K562 (cell line): ENCODE measurements around the gene RFNG. TPM values are rescaled to one million over a fixed set of nuclear protein-coding genes. Genes with fewer than 3 reads are reported as not detected.

Source experiments
- ATAC-seq: fragments of 200-7000 bp; cut with Tn5 transposase; 3 replicates; pipeline ENCODE4 v1.9.1; 2020; ENCODE audit warnings: moderate library complexity
- BruUV-seq: library from RNA; stranded (reverse); fragments of 400-500 nt; replicated peaks from 2 replicates; lab custom pipeline; 2021; lab: Mats Ljungman, UMichigan
- CTCF ChIA-PET: fragments of 300-600 bp; formaldehyde crosslinking; extraction: SDS; loops from one replicate; lab custom pipeline; 2021; ENCODE audit warnings: low intra/inter-chr PET ratio; lab: Yijun Ruan, JAX
- POLR2A ChIA-PET: fragments of 300-600, 350-650 bp; sonication (Branson Sonifier 250); formaldehyde crosslinking; extraction: SDS; loops from one replicate; lab custom pipeline; 2021; ENCODE audit warnings: antibody characterized with exemption, inconsistent platforms; lab: Yijun Ruan, JAX
- DNase-seq, 4 experiments: peaks; one replicate each; pipeline versions ENCODE4 v3.0.0 to v3.0.0-alpha.2; 2011 to 2018; ENCODE audit warnings: low spot score in 3 of 4, mixed read lengths in 3 of 4; ENCODE audit errors: extremely low read depth in 1 of 4
- FAIRE-seq: peaks from 2 replicates; lab custom pipeline; 2011; peaks lifted over from hg19 to GRCh38; lab: Jason Lieb, UNC
- H2AFZ ChIP-seq: 2 replicates; pipeline ENCODE4 v1.6.0; 2011; ENCODE audit warnings: low read depth, low read length, control low read depth, inconsistent platforms
- H3K27ac ChIP-seq: fragments of 200-600 bp; 3 replicates; pipeline ENCODE4 v1.8.0; 2011; ENCODE audit warnings: low read depth, mild to moderate bottlenecking, control low read depth, inconsistent platforms, low read length, moderate library complexity, mixed read lengths; ENCODE audit errors: extremely low read depth
- H3K27me3 ChIP-seq, 2 experiments: fragments of 300-600 bp in 1 of 2; 2 replicates in 1 of 2; 3 replicates in 1 of 2; pipeline versions ENCODE4 v1.6.0 to v1.8.0; 2011; ENCODE audit warnings: inconsistent platforms in 2 of 2, low read length in 2 of 2, mild to moderate bottlenecking in 1 of 2, mixed read lengths in 1 of 2, moderate library complexity in 1 of 2; ENCODE audit not compliant: control insufficient read depth in 2 of 2, insufficient read depth in 2 of 2
- H3K36me3 ChIP-seq: fragments of 300-600 bp; 3 replicates; pipeline ENCODE4 v1.8.0; 2011; ENCODE audit warnings: mild to moderate bottlenecking, low read length, inconsistent platforms; ENCODE audit not compliant: control insufficient read depth, insufficient read depth
- H3K4me1 ChIP-seq, 2 experiments: fragments of 200-600 bp in 1 of 2; replicated peaks in 1 of 2; 2 replicates in 1 of 2; 3 replicates in 1 of 2; pipeline versions ENCODE4 v1.5.1 to v1.8.0; 2011; ENCODE audit warnings: inconsistent platforms in 2 of 2, low read length in 2 of 2, mild to moderate bottlenecking in 1 of 2, mixed read lengths in 1 of 2, moderate library complexity in 1 of 2; ENCODE audit not compliant: control insufficient read depth in 2 of 2, insufficient read depth in 2 of 2
- H3K4me2 ChIP-seq: 2 replicates; pipeline ENCODE4 v1.6.1; 2011; ENCODE audit warnings: low read length, control low read depth, inconsistent platforms, mixed read lengths; ENCODE audit not compliant: insufficient read depth
- H3K4me3 ChIP-seq: fragments of 200-600 bp; sonication (generic), shearing (Covaris generic); 2 replicates; pipeline ENCODE4 v1.5.1; 2016; ENCODE audit warnings: control low read depth, inconsistent platforms
- H3K79me2 ChIP-seq: fragments of 200-600 bp; 3 replicates; pipeline ENCODE4 v1.8.0; 2011; ENCODE audit warnings: low read length, inconsistent platforms; ENCODE audit not compliant: control insufficient read depth, insufficient read depth
- H3K9ac ChIP-seq, 2 experiments: 2 replicates each; pipeline versions ENCODE4 v1.6.0 to v1.6.1; 2011; ENCODE audit warnings: low read depth in 2 of 2, low read length in 2 of 2, control low read depth in 1 of 2, inconsistent platforms in 1 of 2, mild to moderate bottlenecking in 1 of 2, mixed read lengths in 1 of 2; ENCODE audit not compliant: insufficient read depth in 1 of 2
- H3K9me1 ChIP-seq: one replicate; pipeline ENCODE4 v1.6.0; 2011; ENCODE audit warnings: inconsistent platforms, mild to moderate bottlenecking, low read length, moderate library complexity; ENCODE audit not compliant: control insufficient read depth, insufficient read depth
- H3K9me3 ChIP-seq: replicated peaks from 2 replicates; pipeline ENCODE4 v1.5.1; 2011; ENCODE audit warnings: low read depth, low read length, inconsistent platforms; ENCODE audit not compliant: control insufficient read depth, insufficient read depth
- H4K20me1 ChIP-seq: replicated peaks from 2 replicates; pipeline ENCODE4 v1.6.1; 2011; ENCODE audit warnings: low read length, inconsistent platforms, mixed read lengths; ENCODE audit not compliant: control insufficient read depth, insufficient read depth
- CREM ChIP-seq: IDR thresholded peaks from 2 replicates; pipeline ENCODE4 v1.6.1; 2014; ENCODE audit warnings: antibody characterized with exemption, low read depth
- HDAC2 ChIP-seq: fragments of 450-650 bp; IDR thresholded peaks from 2 replicates; pipeline ENCODE4 v1.6.1; 2016; ENCODE audit warnings: mild to moderate bottlenecking
- MCM7 ChIP-seq, 2 experiments: fragments of 450-650 bp; IDR thresholded peaks; 2 replicates each; pipeline ENCODE4 v1.6.1; 2016 to 2018
- POLR2A ChIP-seq: fragments of 450-650 bp; conservative IDR thresholded peaks from 2 replicates; pipeline ENCODE4 v1.6.1; 2016
- POLR2G ChIP-seq: fragments of 200-400 bp; formaldehyde crosslinking; IDR thresholded peaks from 2 replicates; pipeline ENCODE4 v1.6.1; 2017; ENCODE audit warnings: low read depth, mild to moderate bottlenecking, antibody characterized with exemption, low read length, moderate library complexity
- PRDM10 ChIP-seq: fragments of 450-650 bp; IDR thresholded peaks from 2 replicates; pipeline ENCODE4 v1.6.1; 2018; ENCODE audit not compliant: partially characterized antibody
- RBFOX2 ChIP-seq: fragments of 200-400 bp; formaldehyde crosslinking; IDR thresholded peaks from 2 replicates; pipeline ENCODE4 v1.6.1; 2017; ENCODE audit warnings: low read depth, mild to moderate bottlenecking, low read length, moderate library complexity
- RNF2 ChIP-seq: sonication (generic); IDR thresholded peaks from 2 replicates; pipeline ENCODE4 v1.6.1; 2016
- UBTF ChIP-seq, 2 experiments: IDR thresholded peaks; 2 replicates each; pipeline ENCODE4 v1.6.1; 2012; ENCODE audit warnings: improper control_type of control experiment in 2 of 2, low read depth in 2 of 2, low read length in 2 of 2, borderline replicate concordance in 1 of 2
- ZNF274 ChIP-seq: IDR thresholded peaks from 2 replicates; pipeline ENCODE4 v1.6.1; 2011; ENCODE audit warnings: low read depth, mild to moderate bottlenecking, low read length, moderate library complexity, borderline replicate concordance
- ZNF408 ChIP-seq: fragments of 250-450 bp; sonication (Bioruptor Pico); IDR thresholded peaks from 2 replicates; pipeline ENCODE4 v1.4.0; 2020; ENCODE audit warnings: low read depth, mild to moderate bottlenecking, moderate library complexity
- ZNF444 ChIP-seq: fragments of 250-450 bp; sonication (Bioruptor Pico); IDR thresholded peaks from 2 replicates; pipeline ENCODE4 v1.4.0; 2020; ENCODE audit warnings: mild to moderate bottlenecking, moderate library complexity
- ZNF445 ChIP-seq: fragments of 250-450 bp; sonication (Bioruptor Pico); IDR thresholded peaks from 2 replicates; pipeline ENCODE4 v1.4.0; 2020; ENCODE audit warnings: low read depth, mild to moderate bottlenecking, moderate library complexity
- ZNF57 ChIP-seq: fragments of 450-650 bp; formaldehyde crosslinking; IDR thresholded peaks from 2 replicates; pipeline ENCODE4 v1.4.0; 2020; ENCODE audit warnings: mild to moderate bottlenecking, moderate library complexity
- WGBS: fragments of 100-300 bp; shearing (Covaris generic); methylation state at CpG from one replicate; pipeline ENCODE4 v1.1.6; 2016; ENCODE audit warnings: low coverage, mixed read lengths; ENCODE audit not compliant: insufficient coverage; ENCODE audit errors: missing lambda C conversion rate; 5-methylcytosine and 5-hydroxymethylcytosine counted together
- in situ Hi-C: fragments of 300-500 bp; cut with MboI; formaldehyde crosslinking; loops from 4 replicates; pipeline ENCODE4 v1.15.0; 2018; ENCODE audit warnings: inconsistent platforms, mixed read lengths
- intact Hi-C: fragments of 100-400 bp; cut with micrococcal nuclease; formaldehyde crosslinking; loops from 2 replicates; pipeline ENCODE4 v1.14.2; 2022
- polyA plus RNA-seq, 8 experiments: library from polyadenylated mRNA; depleted of rRNA in 4 of 8; stranded (reverse) in 5 of 8; unstranded in 3 of 8; fragments of >200 nt; fragmentation: Nextera tagmentation in 2 of 8; fragmentation: Illumina TruSeq in 1 of 8; extraction: Ambion mirVana in 2 of 8; extraction: Trizol in 1 of 8; gene quantifications; 2 replicates each; pipeline versions ENCODE4 v1.2.1 to v1.2.3, GENCODE V29; 2011 to 2014; ENCODE audit warnings: inconsistent platforms in 1 of 8, missing spikeins in 1 of 8
- total RNA-seq, 7 experiments: library from RNA; depleted of rRNA in 6 of 7; stranded (reverse); fragments of >200 nt in 6 of 7; fragmentation: Illumina TruSeq in 2 of 7; extraction: Trizol in 2 of 7; gene quantifications; 2 replicates each; pipeline versions ENCODE4 v1.2.1 to v1.2.3, GENCODE V29; 2011 to 2021; ENCODE audit warnings: low replicate concordance in 1 of 7

The RFNG gene
- total and polyA plus RNA-seq, 9 of the 15 experiments (the other 6 are each of a cell fraction or from before 2014, with no cell fraction given) = 0.32 to 32.8 (median 9.5) TPM

- H3K27ac ChIP-seq = no peak overlapping the region
- no peaks in the 10 kb centered on the region for H3K9me3 ChIP-seq
- no peak for TF ChIP-seq RNF2
- no peak for TF ChIP-seq ZNF445 (CRISPR knock-in tag)
- no peak for TF ChIP-seq HDAC2
- no peak for TF ChIP-seq ZNF444 (CRISPR knock-in tag)
- no peak for TF ChIP-seq UBTF (IDR thresholded peaks at IDR 0.05; ENCODE audit: borderline replicate concordance in 1 of 2, low read depth in 2 of 2, low read length in 2 of 2)
- TF ChIP-seq ZNF274 = no peak
- peak; percentile 4 for TF ChIP-seq POLR2A
- TF ChIP-seq MCM7 (IDR thresholded peaks at IDR 0.05) = no peak
- TF ChIP-seq CREM = no peak
- peak; percentile 44; the same call in 1 of the 2 replicates for TF ChIP-seq POLR2G
- no peak for TF ChIP-seq PRDM10
- no peak for TF ChIP-seq ZNF57 (CRISPR knock-in tag)
- no peak for TF ChIP-seq ZNF408
- peak; percentile 63 for TF ChIP-seq RBFOX2
- no peak overlapping the region for H3K4me3 ChIP-seq
- DNase-seq = no peak
- ChIA-PET CTCF (no interaction called here), POLR2A (interaction anchor here (0.9 to 1.7 kb wide), 4 partner anchors 10 to 20 kb away, joined by 3 to 9 read pairs (median 5); no protein-coding TSS in a partner anchor)
- H3K36me3 ChIP-seq = peaks cover 83% of the 10 kb centered on the region; the same call in 2 of the 3 replicates
- ATAC-seq = no peak
- BruUV-seq = no TSS peak
- peaks cover 19% of the 10 kb centered on the region for H3K79me2 ChIP-seq
- no peak overlapping the region for H3K4me2 ChIP-seq
- H2AFZ ChIP-seq = no peak overlapping the region
- H4K20me1 ChIP-seq = peaks cover 11% of the 10 kb centered on the region
- H3K27me3 ChIP-seq = no peaks in the 10 kb centered on the region
- H3K9me1 ChIP-seq = no peaks in the 10 kb centered on the region
- intact Hi-C loops = no loop called here
- peaks cover 0 to 86% of the 10 kb centered on the region in 2 experiments; a peak in 3 of 5 replicates for H3K4me1 ChIP-seq
- 0 out of 4 replicates have a peak overlapping the region, but pooled peaks of 1 of the 2 experiments have one; percentile 43 for H3K9ac ChIP-seq
- 87% methylated on average over 27 of the region's 28 CpGs for WGBS
- FAIRE-seq = no peak
- in situ Hi-C loops = no loop called here
These were observed 4.5 kb upstream of the RFNG start for GRCh38 chr17:82055965-82056728.
